Measurements from ENCODE around the gene HOXA10.
A peak's percentile ranks its signal among the peaks of the same experiment; 100 is the strongest.

The HOXA10 gene

GRCh38 chr7:27189997-27190748 is 16.1 kb upstream of the HOXA10 start:
- no peak for DNase-seq (ENCODE audit: low read depth)

DNA sequence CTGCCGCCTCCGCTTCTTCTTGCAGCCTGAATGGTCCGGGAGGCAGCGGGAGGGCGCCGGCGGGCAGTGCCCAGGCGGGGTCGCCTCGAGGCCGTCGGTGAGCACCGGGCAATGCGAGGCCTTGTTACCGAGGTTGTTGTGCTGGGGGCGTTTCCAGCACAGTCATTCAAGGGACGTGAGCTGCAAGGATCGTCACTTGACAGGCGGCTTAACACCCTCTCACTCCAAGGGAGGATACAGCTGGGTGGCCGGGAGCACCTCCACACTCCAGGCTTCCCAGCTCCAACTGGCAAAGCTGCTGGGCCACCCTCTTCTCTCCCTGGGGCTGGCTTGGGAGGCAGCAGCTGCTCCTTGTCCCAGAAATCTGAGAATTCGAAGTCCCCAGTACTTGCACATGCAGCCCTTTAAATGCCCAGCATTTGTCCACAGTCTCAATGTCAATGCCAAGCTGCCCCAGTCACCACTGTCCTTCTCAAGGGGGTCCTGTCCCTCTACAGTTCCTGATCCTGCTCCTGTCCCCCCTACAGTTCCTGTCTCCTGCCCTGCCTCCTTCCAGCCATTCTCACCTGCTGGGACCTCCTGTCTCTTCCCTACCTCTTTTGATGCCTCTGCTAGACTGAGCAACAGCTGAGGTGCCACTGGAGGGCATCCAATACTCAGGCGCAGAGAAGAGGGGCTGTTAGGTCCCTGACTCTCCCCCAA is 15.3 kb upstream of the HOXA10 start:
- no peak for DNase-seq (ENCODE audit: low read depth)

- DNase-seq (ENCODE audit: low read depth), result peak; percentile 28
Observed at GRCh38 chr7:27188386-27189294, 14.5 kb upstream of the HOXA10 start.

DNA sequence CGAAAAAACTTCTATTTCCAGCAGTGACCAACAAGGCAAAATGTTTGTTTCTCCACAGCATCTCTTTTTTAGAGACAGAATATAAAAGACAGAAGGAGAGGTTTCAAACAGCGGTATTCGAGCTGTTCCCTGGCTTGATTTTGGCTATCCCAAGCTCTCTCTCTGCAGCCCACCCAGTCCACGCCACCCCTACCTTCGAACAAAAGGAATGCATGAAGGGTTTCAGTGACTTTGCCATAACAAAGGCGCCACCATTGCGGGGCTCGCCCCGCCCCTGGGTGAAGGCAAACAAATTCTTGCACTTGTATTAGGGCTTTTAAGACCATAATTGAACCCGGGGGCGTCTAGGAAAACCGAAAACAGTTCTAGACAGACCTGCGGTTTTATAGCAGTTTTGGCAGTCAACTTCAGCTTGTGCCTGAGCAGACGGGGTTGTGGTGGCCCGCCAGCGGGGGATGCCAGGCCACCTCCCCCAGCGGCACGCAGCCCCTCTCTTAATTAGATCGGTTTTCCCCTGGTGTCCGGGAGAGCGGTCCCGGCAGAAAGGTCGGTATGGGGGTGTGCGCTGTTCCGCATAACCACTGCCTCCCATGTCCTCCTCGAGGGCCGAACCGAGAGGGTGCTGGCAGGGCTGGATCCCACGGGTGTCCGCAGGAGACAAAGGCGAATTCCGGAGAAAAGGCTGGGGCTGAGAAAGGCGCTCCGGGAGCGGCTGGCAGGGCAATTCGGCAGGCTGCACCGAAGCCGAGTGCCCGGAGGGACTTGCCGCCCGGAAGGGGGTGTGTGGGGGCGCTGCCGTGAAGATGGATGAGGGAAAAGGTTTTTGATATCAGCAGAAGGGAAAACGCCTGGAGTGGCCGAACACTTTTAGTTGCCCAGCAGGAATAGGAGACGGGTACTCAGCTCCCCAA is 13.6 kb upstream of the HOXA10 start:
- DNase-seq (ENCODE audit: low read depth), result no peak

DNA sequence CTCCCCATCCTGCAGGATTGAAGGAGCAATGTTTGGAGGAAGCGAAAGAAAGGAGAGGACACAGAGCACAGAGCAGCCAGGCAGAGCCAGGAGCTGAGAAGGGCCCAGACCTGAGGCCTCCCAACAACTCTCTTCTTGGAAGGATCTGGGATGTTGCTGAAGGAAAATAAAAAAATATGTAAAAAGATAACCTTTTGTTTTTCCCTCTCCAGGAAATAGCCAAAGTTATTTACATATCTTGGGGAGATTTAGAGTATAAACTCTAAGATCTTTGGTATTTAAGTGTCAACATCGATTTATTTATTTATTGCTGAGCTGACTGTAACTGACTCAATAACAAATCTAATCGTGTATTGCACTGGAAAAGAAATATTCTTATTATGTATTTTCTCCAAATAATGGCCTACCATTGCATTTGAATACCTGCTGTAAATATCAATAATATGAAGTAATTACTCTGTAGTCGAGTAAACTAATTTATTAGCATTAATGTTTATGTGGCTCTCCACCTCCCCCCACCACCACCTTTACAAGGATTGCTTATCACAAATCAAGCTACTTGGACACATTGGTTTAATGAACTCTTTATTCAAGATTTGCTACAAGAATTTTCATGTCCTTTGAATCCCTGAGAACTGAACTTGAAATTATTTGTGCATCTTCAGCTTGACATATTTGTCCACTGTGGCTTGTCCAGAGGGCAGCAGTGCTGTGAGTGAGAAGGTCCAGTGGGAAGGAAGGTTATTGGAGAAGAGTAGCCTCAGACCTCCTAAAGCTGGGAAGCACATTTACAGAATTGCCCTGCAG is 12.8 kb upstream of the HOXA10 start:
- no peak for DNase-seq (ENCODE audit: low read depth)

DNA sequence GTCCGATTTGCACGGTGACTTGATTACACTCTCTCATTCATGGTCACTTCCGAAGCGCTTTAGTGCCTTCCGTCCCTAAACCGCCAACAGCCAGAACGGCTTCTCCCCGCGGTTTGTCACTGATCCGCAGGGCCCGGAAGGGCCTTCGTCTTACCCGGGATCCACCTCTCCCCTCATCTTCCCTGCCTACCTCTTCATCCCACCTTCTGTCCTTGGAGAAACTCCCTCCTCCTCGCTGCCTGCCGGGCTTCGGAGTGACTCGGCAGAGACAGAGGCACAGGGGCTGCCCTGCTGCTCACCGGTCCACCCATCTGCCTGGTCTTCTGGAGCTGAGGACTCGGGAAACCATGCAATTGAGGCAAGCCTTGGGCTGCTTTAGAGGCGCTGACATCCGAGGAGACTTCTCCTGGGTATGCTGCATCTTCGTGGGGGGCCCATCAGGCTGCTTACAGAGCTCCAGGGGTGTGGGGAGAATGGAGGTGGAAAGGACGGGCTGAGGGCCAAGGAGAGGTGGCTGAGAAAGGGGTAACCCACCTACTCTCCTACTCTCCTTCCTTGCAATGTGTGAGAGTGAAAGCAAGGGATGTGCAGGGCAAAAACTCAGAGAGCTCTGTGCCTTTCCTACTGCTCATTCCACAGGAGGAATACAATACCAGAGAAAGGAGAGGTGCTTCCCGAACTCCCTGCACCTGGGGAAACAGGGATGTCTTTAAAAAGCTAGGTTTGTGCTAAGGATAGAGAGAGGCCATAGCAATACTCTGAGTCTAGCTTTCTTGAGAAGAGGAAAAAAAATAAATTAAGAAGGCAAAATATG is 11.9 kb upstream of the HOXA10 start:
- DNase-seq (ENCODE audit: low read depth), result no peak

GRCh38 chr7:27185013-27185853 is 11.1 kb upstream of the HOXA10 start, which contains the start of gene HOXA11:
HOXA11 (minus strand) TSS chr7:27185232; CDS start chr7:27185144, 88 bp downstream.
- no peak for DNase-seq (ENCODE audit: low read depth)

- no peak for DNase-seq (ENCODE audit: low read depth)
Observed at GRCh38 chr7:27184337-27185012, 10.4 kb upstream of the HOXA10 start.

GRCh38 chr7:27183682-27184336 is 9.7 kb upstream of the HOXA10 start:
- DNase-seq (ENCODE audit: low read depth), result no peak

DNA sequence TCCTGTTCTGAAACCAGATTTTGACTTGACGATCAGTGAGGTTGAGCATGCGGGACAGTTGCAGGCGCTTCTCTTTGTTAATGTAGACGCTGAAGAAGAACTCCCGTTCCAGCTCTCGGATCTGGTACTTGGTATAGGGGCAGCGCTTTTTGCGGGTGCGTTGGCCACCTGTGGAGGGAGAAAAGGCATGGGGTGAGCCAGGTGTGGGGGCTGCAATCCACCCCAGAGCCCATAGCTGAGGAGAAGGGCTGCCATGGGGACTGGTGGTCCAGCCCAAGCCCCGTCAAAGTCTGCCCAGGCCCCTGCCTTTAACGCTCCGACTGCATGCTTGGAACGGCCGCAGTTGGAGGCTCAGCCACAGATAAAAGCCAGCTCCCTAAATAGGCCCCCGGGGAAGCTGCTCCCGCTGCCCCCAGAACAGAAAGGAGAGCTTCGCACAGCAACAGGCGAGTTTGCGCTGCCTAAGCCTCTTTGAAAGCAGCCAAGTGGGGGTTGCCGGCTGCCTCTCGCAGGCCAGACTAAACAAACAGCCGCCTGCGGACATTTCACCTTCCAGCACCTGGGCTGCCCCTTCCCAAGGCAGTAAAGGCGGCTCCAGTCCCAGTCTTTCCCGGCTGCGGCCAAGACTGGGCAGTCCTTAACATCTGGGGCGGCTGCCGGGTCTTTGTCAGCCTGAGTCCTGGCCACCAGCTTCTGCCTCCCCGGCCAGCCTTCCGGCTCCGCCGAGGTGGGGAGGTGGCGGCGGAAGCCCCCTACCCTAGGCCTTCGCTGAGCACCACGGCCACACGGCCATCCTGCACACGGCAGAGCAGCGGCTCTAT is 9.0 kb upstream of the HOXA10 start:
- DNase-seq (ENCODE audit: low read depth), result no peak

DNA sequence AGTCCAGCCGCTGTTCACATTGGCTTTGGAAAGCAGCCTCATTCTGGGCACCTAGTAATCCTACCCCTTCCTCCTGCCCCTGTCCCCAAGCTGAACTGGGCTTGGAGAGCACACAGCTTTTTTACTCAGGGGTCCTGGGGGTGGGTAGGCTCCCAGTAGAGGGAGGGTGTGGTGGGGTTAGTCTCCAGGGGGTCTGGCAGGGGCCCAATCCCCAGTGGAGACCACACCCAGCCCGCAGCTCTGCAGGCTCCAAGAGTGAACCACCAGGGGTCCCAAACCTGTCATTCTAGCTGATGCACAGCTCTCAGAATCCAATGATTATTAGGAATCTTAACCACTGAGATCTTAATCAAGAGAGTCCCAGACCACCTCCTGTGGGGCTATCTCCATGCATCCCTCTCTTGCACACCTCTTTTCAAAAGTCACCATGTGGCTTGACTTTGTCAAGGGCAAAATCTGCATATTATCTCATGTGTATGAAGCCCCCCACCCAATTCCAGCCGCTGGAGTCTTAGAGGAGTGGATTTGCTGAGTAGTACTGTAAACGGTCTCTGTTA is 8.2 kb upstream of the HOXA10 start:
- no peak for DNase-seq (ENCODE audit: low read depth)

DNA sequence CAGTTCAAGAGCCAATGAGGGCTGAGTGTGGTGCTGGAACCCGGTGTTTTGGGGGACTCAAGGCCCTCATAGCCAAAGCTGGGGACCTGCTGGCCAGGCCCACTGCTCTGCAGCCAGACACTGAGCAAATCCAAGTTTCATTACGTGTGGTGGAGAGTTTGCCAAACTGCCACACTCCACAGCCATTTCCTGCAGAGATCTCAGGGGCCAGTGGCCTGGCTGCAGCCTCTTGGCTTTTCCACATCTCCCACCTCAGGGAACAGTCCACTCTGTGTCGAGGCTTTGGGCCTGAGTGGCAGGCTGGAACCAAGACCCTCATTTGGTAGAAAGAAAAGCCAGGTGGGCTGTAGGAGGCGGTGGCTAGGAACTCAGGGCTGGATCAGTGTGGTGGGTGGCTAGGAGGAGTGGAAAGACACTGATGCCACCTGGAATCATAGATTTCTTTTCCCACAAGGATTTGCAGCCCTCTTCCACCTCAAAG is 7.7 kb upstream of the HOXA10 start:
- DNase-seq (ENCODE audit: low read depth), result no peak

GRCh38 chr7:27180431-27181420 is 6.6 kb upstream of the HOXA10 start:
- no peak for DNase-seq (ENCODE audit: low read depth)

DNA sequence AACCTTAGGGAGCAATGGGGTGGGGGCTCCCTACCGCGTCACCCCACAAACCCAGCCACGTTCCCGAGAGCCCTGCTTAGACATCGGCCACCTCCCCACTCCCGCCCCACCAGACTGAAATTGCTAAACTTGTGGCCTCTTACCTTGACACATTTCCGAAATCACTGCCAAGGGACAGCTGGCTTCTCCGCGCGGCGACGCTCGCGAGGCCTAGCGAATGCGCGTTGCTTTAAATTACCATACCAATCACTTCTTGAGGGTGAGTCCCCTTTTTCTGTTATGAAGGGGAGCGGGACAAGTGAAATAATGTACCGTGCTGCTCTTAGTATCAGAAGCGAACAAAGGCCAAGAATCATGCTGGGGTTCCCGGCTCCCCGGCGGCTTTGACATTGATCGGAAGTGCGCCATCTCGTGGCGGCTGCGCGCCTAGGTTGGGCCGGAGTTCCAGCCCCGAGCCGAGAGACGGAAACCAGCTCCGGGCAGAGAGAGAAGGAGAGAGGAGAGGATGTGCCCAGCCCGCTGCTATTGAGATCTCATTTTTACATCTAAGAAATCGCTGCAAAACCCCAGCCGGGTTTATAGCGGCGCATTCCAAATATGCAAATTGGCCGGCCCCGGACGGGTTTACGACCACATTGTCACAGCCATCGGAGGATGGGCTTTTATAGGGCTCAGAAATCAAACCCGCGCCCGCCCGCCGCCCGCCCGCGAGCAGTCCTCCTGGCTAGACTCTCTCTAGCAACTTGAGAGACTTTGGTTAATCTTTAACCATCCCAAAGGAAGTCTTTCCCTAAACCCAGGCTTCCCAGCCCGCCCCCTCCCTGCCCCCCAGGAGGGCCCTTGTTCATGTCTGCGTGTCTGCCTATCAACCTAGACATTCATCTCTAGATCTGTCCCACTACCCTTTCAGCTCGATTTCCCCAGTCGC is 5.6 kb upstream of the HOXA10 start:
- DNase-seq (ENCODE audit: low read depth), result peak; percentile 46
